Karpas-422 (cell line): ENCODE data around the gene MAP4K3. TPM values are rescaled to one million over a fixed set of nuclear protein-coding genes. Genes with fewer than 3 reads are reported as not detected.

Source experiments
- DNase-seq: peaks from one replicate; pipeline ENCODE4 v3.0.0-alpha.2; 2015
- H2AFZ ChIP-seq: fragments of 200-600 bp; sonication (generic); 2 replicates; pipeline ENCODE4 v1.6.1; 2014; ENCODE audit warnings: antibody characterized with exemption, low read length, mixed read lengths
- H3K27ac ChIP-seq: fragments of 200-600 bp; sonication (generic); 2 replicates; pipeline ENCODE4 v1.5.1; 2014; ENCODE audit warnings: mild to moderate bottlenecking, low read length, moderate library complexity
- H3K27me3 ChIP-seq: fragments of 200-600 bp; sonication (generic); 2 replicates; pipeline ENCODE4 v1.6.1; 2014; ENCODE audit warnings: low read length, mixed read lengths
- H3K36me3 ChIP-seq: fragments of 200-600 bp; sonication (generic); 2 replicates; pipeline ENCODE4 v1.6.1; 2014; ENCODE audit warnings: low read length, mixed read lengths; ENCODE audit not compliant: insufficient read depth
- H3K4me1 ChIP-seq: fragments of 200-600 bp; sonication (generic); 2 replicates; pipeline ENCODE4 v1.6.1; 2014; ENCODE audit warnings: mild to moderate bottlenecking, low read length, mixed read lengths
- H3K4me2 ChIP-seq: fragments of 200-600 bp; sonication (generic); 2 replicates; pipeline ENCODE4 v1.6.1; 2014; ENCODE audit warnings: low read length, low read depth, mild to moderate bottlenecking; ENCODE audit not compliant: poor library complexity, severe bottlenecking
- H3K4me3 ChIP-seq: fragments of 200-600 bp; sonication (generic); 2 replicates; pipeline ENCODE4 v1.5.1; 2014; ENCODE audit warnings: mild to moderate bottlenecking, antibody characterized with exemption, low read length, mixed read lengths
- H3K79me2 ChIP-seq: fragments of 200-600 bp; sonication (generic); 2 replicates; pipeline ENCODE4 v1.6.1; 2014; ENCODE audit warnings: mild to moderate bottlenecking, low read length, mixed read lengths
- H3K9ac ChIP-seq: fragments of 200-600 bp; sonication (generic); 2 replicates; pipeline ENCODE4 v1.6.0; 2014; ENCODE audit warnings: low read length
- H3K9me2 ChIP-seq: fragments of 200-600 bp; sonication (generic), shearing (Covaris generic); replicated peaks from 2 replicates; pipeline ENCODE4 v1.6.0; 2014; ENCODE audit warnings: mild to moderate bottlenecking, low read length, moderate library complexity; ENCODE audit not compliant: insufficient read depth
- H3K9me3 ChIP-seq: fragments of 300-700, 200-600 bp; sonication (generic); 2 replicates; pipeline ENCODE4 v1.6.1; 2014; ENCODE audit warnings: low read length, mixed read lengths
- H4K20me1 ChIP-seq: fragments of 200-600 bp; sonication (generic); 2 replicates; pipeline ENCODE4 v1.6.1; 2014; ENCODE audit warnings: mild to moderate bottlenecking, antibody characterized with exemption, low read length, low read depth; ENCODE audit not compliant: insufficient read depth
- total RNA-seq: library from RNA; depleted of rRNA; stranded (reverse); fragments of >200 nt; shearing (Covaris generic); gene quantifications from 2 replicates; pipeline ENCODE4 v1.2.3, GENCODE V29; 2014; ENCODE audit warnings: low replicate concordance

Gene MAP4K3
- total RNA-seq, 1 experiment from 2014 or later = 11.5 TPM

- no peaks in the 10 kb centered on the region for H3K36me3 ChIP-seq
- no peaks in the 10 kb centered on the region for H3K79me2 ChIP-seq
- peak overlapping the region; percentile 54 for H3K9ac ChIP-seq
- H3K4me2 ChIP-seq = peak overlapping the region; percentile 70
- H3K4me3 ChIP-seq = peak overlapping the region; percentile 58
- no peaks in the 10 kb centered on the region for H3K9me2 ChIP-seq
- H3K9me3 ChIP-seq = no peaks in the 10 kb centered on the region
- H3K27me3 ChIP-seq = no peaks in the 10 kb centered on the region
- peak overlapping the region; percentile 43 for H2AFZ ChIP-seq
- peak; percentile 90 for DNase-seq
- no peak overlapping the region for H3K27ac ChIP-seq
- H3K4me1 ChIP-seq = peaks cover 19% of the 10 kb centered on the region
- no peaks in the 10 kb centered on the region for H4K20me1 ChIP-seq
Observed at GRCh38 chr2:39227628-39228412, 209.3 kb downstream of the MAP4K3 start.

GRCh38 chr2:39225567-39225966 lies 211.5 kb downstream of the MAP4K3 start:
- Histone ChIP-seq H3K36me3 (no peaks in the 10 kb centered on the region), H4K20me1 (no peaks in the 10 kb centered on the region), H3K9ac (no peak overlapping the region), H3K4me1 (peaks cover 19% of the 10 kb centered on the region), H3K4me2 (no peak overlapping the region), H3K9me2 (no peaks in the 10 kb centered on the region), H3K4me3 (no peak overlapping the region), H2AFZ (no peak overlapping the region), H3K27ac (no peak overlapping the region), H3K9me3 (no peaks in the 10 kb centered on the region), H3K27me3 (no peaks in the 10 kb centered on the region), H3K79me2 (no peaks in the 10 kb centered on the region)
- no peak for DNase-seq

DNA sequence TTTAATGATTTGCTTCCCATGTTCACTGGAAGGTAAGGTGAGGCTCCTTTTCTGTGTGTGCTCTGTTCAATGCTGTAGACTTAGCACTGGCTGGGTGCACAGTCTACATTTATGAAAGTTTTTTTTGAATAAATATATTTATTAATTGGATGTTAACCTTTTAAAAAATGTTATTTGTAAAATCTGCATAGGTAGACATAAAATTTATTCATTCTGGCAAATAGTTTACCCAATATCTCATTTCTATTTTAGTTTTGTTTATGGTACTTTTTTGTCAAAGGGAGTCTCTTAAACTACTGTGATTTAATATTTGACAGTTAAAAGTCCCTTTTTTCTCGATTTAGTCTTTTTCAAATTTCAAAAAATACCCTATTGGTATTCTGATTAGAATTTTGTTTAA lies 213.2 kb downstream of the MAP4K3 start:
- H3K27ac ChIP-seq = no peak overlapping the region
- no peaks in the 10 kb centered on the region for H3K9me2 ChIP-seq
- H3K27me3 ChIP-seq = no peaks in the 10 kb centered on the region
- H2AFZ ChIP-seq = no peak overlapping the region
- no peaks in the 10 kb centered on the region for H3K36me3 ChIP-seq
- H3K79me2 ChIP-seq = no peaks in the 10 kb centered on the region
- no peak overlapping the region for H3K4me3 ChIP-seq
- peaks cover 14% of the 10 kb centered on the region for H3K4me1 ChIP-seq
- no peak overlapping the region for H3K9ac ChIP-seq
- H3K9me3 ChIP-seq = no peaks in the 10 kb centered on the region
- H4K20me1 ChIP-seq = no peaks in the 10 kb centered on the region
- no peak overlapping the region for H3K4me2 ChIP-seq
- no peak for DNase-seq

- no peak overlapping the region for H3K9ac ChIP-seq
- no peaks in the 10 kb centered on the region for H3K36me3 ChIP-seq
- no peak overlapping the region for H3K4me3 ChIP-seq
- H3K9me2 ChIP-seq = no peaks in the 10 kb centered on the region
- no peaks in the 10 kb centered on the region for H3K9me3 ChIP-seq
- no peaks in the 10 kb centered on the region for H4K20me1 ChIP-seq
- no peaks in the 10 kb centered on the region for H3K79me2 ChIP-seq
- no peaks in the 10 kb centered on the region for H3K27me3 ChIP-seq
- no peak overlapping the region for H3K4me2 ChIP-seq
- no peak overlapping the region for H3K27ac ChIP-seq
- no peaks in the 10 kb centered on the region; the same call in 1 of the 2 replicates for H3K4me1 ChIP-seq
- DNase-seq = no peak
- H2AFZ ChIP-seq = no peak overlapping the region
Observed at GRCh38 chr2:39221459-39221858, 215.6 kb downstream of the MAP4K3 start.

GRCh38 chr2:39220136-39220535 lies 216.9 kb downstream of the MAP4K3 start:
- no peaks in the 10 kb centered on the region for H3K4me1 ChIP-seq
- H4K20me1 ChIP-seq = no peaks in the 10 kb centered on the region
- no peak overlapping the region for H3K4me3 ChIP-seq
- DNase-seq = no peak
- no peaks in the 10 kb centered on the region for H3K36me3 ChIP-seq
- H3K27me3 ChIP-seq = no peaks in the 10 kb centered on the region
- no peak overlapping the region for H2AFZ ChIP-seq
- H3K4me2 ChIP-seq = no peak overlapping the region
- H3K9ac ChIP-seq = no peak overlapping the region
- no peaks in the 10 kb centered on the region for H3K9me2 ChIP-seq
- H3K79me2 ChIP-seq = no peaks in the 10 kb centered on the region
- no peak overlapping the region for H3K27ac ChIP-seq
- no peaks in the 10 kb centered on the region for H3K9me3 ChIP-seq

- H3K9me2 ChIP-seq = no peaks in the 10 kb centered on the region
- H4K20me1 ChIP-seq = no peaks in the 10 kb centered on the region
- no peak overlapping the region for H3K27ac ChIP-seq
- H3K4me1 ChIP-seq = no peaks in the 10 kb centered on the region
- H3K9ac ChIP-seq = no peak overlapping the region
- H2AFZ ChIP-seq = no peak overlapping the region
- H3K4me3 ChIP-seq = no peak overlapping the region
- no peaks in the 10 kb centered on the region for H3K36me3 ChIP-seq
- no peaks in the 10 kb centered on the region for H3K27me3 ChIP-seq
- DNase-seq = no peak
- no peaks in the 10 kb centered on the region for H3K79me2 ChIP-seq
- H3K9me3 ChIP-seq = no peaks in the 10 kb centered on the region
- H3K4me2 ChIP-seq = no peak overlapping the region
Observed at GRCh38 chr2:39218391-39218790, 218.7 kb downstream of the MAP4K3 start.

- H3K79me2 ChIP-seq = no peaks in the 10 kb centered on the region
- no peak overlapping the region for H3K27ac ChIP-seq
- H3K9me2 ChIP-seq = no peaks in the 10 kb centered on the region
- H3K27me3 ChIP-seq = no peaks in the 10 kb centered on the region
- no peak overlapping the region for H3K4me3 ChIP-seq
- no peak overlapping the region for H3K4me2 ChIP-seq
- H2AFZ ChIP-seq = no peak overlapping the region
- DNase-seq = no peak
- no peaks in the 10 kb centered on the region for H3K4me1 ChIP-seq
- H3K9me3 ChIP-seq = no peaks in the 10 kb centered on the region
- no peak overlapping the region for H3K9ac ChIP-seq
- H4K20me1 ChIP-seq = no peaks in the 10 kb centered on the region
- no peaks in the 10 kb centered on the region for H3K36me3 ChIP-seq
Observed at GRCh38 chr2:39217192-39217550, 219.9 kb downstream of the MAP4K3 start.

GRCh38 chr2:39216346-39217191 lies 220.5 kb downstream of the MAP4K3 start:
- Histone ChIP-seq H3K9me3 (no peaks in the 10 kb centered on the region), H3K79me2 (no peaks in the 10 kb centered on the region), H3K27me3 (no peaks in the 10 kb centered on the region), H3K27ac (no peak overlapping the region), H4K20me1 (no peaks in the 10 kb centered on the region), H3K4me2 (no peak overlapping the region), H2AFZ (no peak overlapping the region), H3K9me2 (no peaks in the 10 kb centered on the region), H3K9ac (no peak overlapping the region), H3K36me3 (no peaks in the 10 kb centered on the region), H3K4me1 (no peaks in the 10 kb centered on the region), H3K4me3 (no peak overlapping the region)
- no peak for DNase-seq
